Heart right ventricle (tissue), 16 donors: Measurements from ENCODE around the gene USP3. TPM values are rescaled to one million over a fixed set of nuclear protein-coding genes. Genes with fewer than 3 reads are reported as not detected.
A peak's percentile ranks its signal among the peaks of the same experiment; 100 is the strongest.
"Not testable (repeated sequence)": the region's sequence is repeated elsewhere in the genome, so short reads cannot be mapped to it uniquely, and the experiment has no call there.

ENCODE experiments used
- ATAC-seq, 8 donors: fragments of 200-7000 bp; cut with Tn5 transposase; one replicate each; pipeline ENCODE4 v1.9.1; 2020; ENCODE audit warnings: mild to moderate bottlenecking in 8 of 8, moderate library complexity in 8 of 8, moderate number of reproducible peaks in 1 of 8
- DNase-seq, 2 donors: peaks; one replicate each; pipeline ENCODE4 v3.0.0-alpha.2; 2020
- H3K27ac ChIP-seq, 10 donors: fragments of 200-600 bp; sonication (generic) in 2 of 10; one replicate each; pipeline versions ENCODE4 v1.5.0 to v1.8.0; 2020 to 2022; ENCODE audit warnings: mild to moderate bottlenecking in 3 of 10
- H3K27me3 ChIP-seq, 7 donors: fragments of 200-600 bp; one replicate each; pipeline ENCODE4 v1.8.0; 2021 to 2022; ENCODE audit warnings: mild to moderate bottlenecking in 2 of 7
- H3K36me3 ChIP-seq, 9 donors: fragments of 200-600 bp; sonication (generic) in 1 of 9; one replicate each; pipeline versions ENCODE4 v1.5.0 to v1.8.0; 2020 to 2022; ENCODE audit warnings: mild to moderate bottlenecking in 2 of 9
- H3K4me1 ChIP-seq, 9 donors: fragments of 200-600 bp; sonication (generic) in 1 of 9; one replicate each; pipeline versions ENCODE4 v1.5.0 to v1.8.0; 2020 to 2022; ENCODE audit warnings: mild to moderate bottlenecking in 4 of 9
- H3K4me3 ChIP-seq, 10 donors: fragments of 200-600 bp; sonication (generic) in 2 of 10; one replicate each; pipeline versions ENCODE4 v1.5.0 to v1.8.0; 2020 to 2022; ENCODE audit warnings: mild to moderate bottlenecking in 7 of 10, moderate library complexity in 2 of 10
- H3K9me3 ChIP-seq, 11 donors: fragments of 200-600 bp in 10 of 11; sonication (generic) in 2 of 11; one replicate each; pipeline versions ENCODE4 v1.5.0 to v1.8.0; 2013 to 2022; ENCODE audit warnings: mild to moderate bottlenecking in 2 of 11, control low read depth in 1 of 11, moderate library complexity in 1 of 11
- CTCF ChIP-seq, 9 donors: fragments of 200-600 bp; sonication (generic) in 2 of 9; IDR thresholded peaks; one replicate each; pipeline versions ENCODE4 v1.5.0 to v1.8.0; 2021 to 2022; ENCODE audit warnings: antibody characterized with exemption in 9 of 9, mild to moderate bottlenecking in 5 of 9, moderate library complexity in 1 of 9
- WGBS, 2 donors: extraction: QIAGEN DNeasy Blood & Tissue Kit; methylation state at CpG; one replicate each; pipeline ENCODE4 v1.1.7; 2013; ENCODE audit warnings: inconsistent platforms in 1 of 2; 5-methylcytosine and 5-hydroxymethylcytosine counted together
- intact Hi-C, 10 donors: fragments of 100-400 bp; cut with DNase I; formaldehyde crosslinking; loops; one replicate each; pipeline versions ENCODE4 v1.11.1 to v1.14.2; 2022
- polyA plus RNA-seq, 2 donors: library from polyadenylated mRNA; stranded (reverse); fragments of 200-250 nt; gene quantifications; one replicate each; pipeline ENCODE4 v1.2.3, GENCODE V29; 2013
- total RNA-seq, 10 donors: library from RNA; stranded (reverse); fragmentation: NEBNext Ultra II Directional in 3 of 10; extraction: Animal tissue kit (Norgen Biotek cat#: 25700) in 3 of 10; gene quantifications; one replicate each; pipeline versions ENCODE4 v1.2.1 to v1.2.4, GENCODE V29; 2021 to 2023
- donor health status: Arrhythmogenic right ventricular cardiomyopathy.
- donor health status: ischemic (EF 13 %, LVEDD 7.1; RV severe dilation, severe dysfunction).
- donor health status: healthy with polysubstance abuse.
- donor health status: DM: no; HTN: yes; CAD: no.
- donor health status: DM: no; HTN: no; CAD: no.
- donor health status: ischemic (EF 25% LVEDD 6.9; RV normal size, moderate dysfunction).
- donor health status: ischemic (EF 25% LVEDD 5.7; RV mildly dilated, moderate dysfunction).
- donor health status: healthy.
- donor health status: DM: yes; HTN: yes; CAD: no.
- donor health status: Ischemic cardiomyopathy.
- donor health status: ischemic (EF 35%, LVEDD 5.7; RV mildly dilated, moderate dysfunction).
- donor health status: nonischemic (EF 11% LVEDD 7.7; RV severe dilation, severe dysfunction).
- donor health status: DM: yes; HTN: yes; CAD: no.
- donor health status: PGD.
- donor health status: ischemic (EF 29% LVEDD 5.4; RV normal size, mild dysfunction).
- donor health status: nonischemic (EF 23%, LVEDD 6.1; RV moderate dilation, normal function).

The USP3 gene
- total and polyA plus RNA-seq, 12 donors: 8.4 to 23.7 (median 16.6) TPM

- no peak for TF ChIP-seq CTCF (IDR thresholded peaks at IDR 0.05)
- DNase-seq (no peak), ATAC-seq (no peak)
- WGBS, 2 donors: 79 to 88% methylated on average over 3 of the region's 3 CpGs
- intact Hi-C loops: loop anchor here in 2 of 10 donors (5.0 kb wide), 1 partner anchor 461 kb away; no protein-coding TSS in a partner anchor
- peaks cover 0 to 21% (median 13%) of the 10 kb centered on the region in 9 donors for H3K4me1 ChIP-seq
- H3K27me3 ChIP-seq: no peaks in the 10 kb centered on the region
- no peaks in the 10 kb centered on the region for H3K9me3 ChIP-seq
- H3K4me3 ChIP-seq: no peak overlapping the region
- peak overlapping the region in 4 of 10 donors; percentile 8 to 53 (median 52) for H3K27ac ChIP-seq
- peaks cover 0 to 95% (median 50%) of the 10 kb centered on the region in 9 donors for H3K36me3 ChIP-seq
Measured at GRCh38 chr15:63611177-63611576, 106.8 kb downstream of the USP3 start.

- ATAC-seq (no peak), DNase-seq (no peak)
- TF ChIP-seq CTCF (IDR thresholded peaks at IDR 0.05): no peak
- intact Hi-C loops: loop anchor here in 2 of 10 donors (5.0 kb wide), 1 partner anchor 460 kb away; no protein-coding TSS in a partner anchor
- Histone ChIP-seq H3K27me3 (no peaks in the 10 kb centered on the region), H3K4me1 (peaks cover 0 to 21% (median 13%) of the 10 kb centered on the region in 9 donors), H3K27ac (no peak overlapping the region), H3K9me3 (no peaks in the 10 kb centered on the region), H3K36me3 (peaks cover 0 to 96% (median 54%) of the 10 kb centered on the region in 9 donors), H3K4me3 (no peak overlapping the region)
- 92% methylated on average over 15 of the region's 15 CpGs for WGBS, 2 donors
Measured at GRCh38 chr15:63612300-63612699, 107.9 kb downstream of the USP3 start.

- DNase-seq (no peak), ATAC-seq (no peak)
- peaks cover 0 to 70% (median 32%) of the 10 kb centered on the region in 9 donors for H3K36me3 ChIP-seq
- H3K4me1 ChIP-seq: peaks cover 0 to 5% (median 1%) of the 10 kb centered on the region in 9 donors
- WGBS, 2 donors: 90 to 92% methylated on average over 3 of the region's 3 CpGs
- intact Hi-C loops: no loop called here
- H3K27ac ChIP-seq: no peak overlapping the region
- TF ChIP-seq CTCF (IDR thresholded peaks at IDR 0.05): no peak
- H3K27me3 ChIP-seq: no peaks in the 10 kb centered on the region
- no peak overlapping the region for H3K4me3 ChIP-seq
- no peaks in the 10 kb centered on the region for H3K9me3 ChIP-seq
Measured at GRCh38 chr15:63615935-63616334, 111.5 kb downstream of the USP3 start.

- H3K4me3 ChIP-seq, ATAC-seq, H3K27me3 ChIP-seq, H3K27ac ChIP-seq, H3K4me1 ChIP-seq, H3K9me3 ChIP-seq, intact Hi-C loops, DNase-seq: not testable (repeated sequence)
- peaks cover 0 to 68% (median 33%) of the 10 kb centered on the region in 9 donors for H3K36me3 ChIP-seq
- 99% methylated on average over 4 of the region's 4 CpGs for WGBS, 2 donors
Measured at GRCh38 chr15:63617147-63617546, 112.8 kb downstream of the USP3 start.

- DNase-seq, ATAC-seq, H3K9me3 ChIP-seq, H3K27ac ChIP-seq, H3K4me1 ChIP-seq, H3K4me3 ChIP-seq, intact Hi-C loops, H3K27me3 ChIP-seq: not testable (repeated sequence)
- H3K36me3 ChIP-seq: peaks cover 0 to 68% (median 37%) of the 10 kb centered on the region in 9 donors
- WGBS, 2 donors: 96 to 97% methylated on average over 2 of the region's 3 CpGs
Measured at GRCh38 chr15:63617627-63618026, 113.2 kb downstream of the USP3 start.

GRCh38 chr15:63620760-63621159 lies 116.4 kb downstream of the USP3 start:
- H3K4me1 ChIP-seq, H3K4me3 ChIP-seq, ATAC-seq, H3K27me3 ChIP-seq, H3K27ac ChIP-seq, intact Hi-C loops, H3K9me3 ChIP-seq, DNase-seq: not testable (repeated sequence)
- no CpG with 5 or more reads among the region's 2 CpGs for WGBS, 2 donors
- H3K36me3 ChIP-seq: peaks cover 0 to 68% (median 47%) of the 10 kb centered on the region in 9 donors
